ENCODE results near the gene HSD17B8.
"Not testable (repeated sequence)": the region's sequence is repeated elsewhere in the genome, so short reads cannot be mapped to it uniquely, and the experiment has no call there.

HSD17B8 gene

GRCh38 chr6:33207552-33208090 is 3.2 kb downstream of the HSD17B8 start:
- DNase-seq, result no peak

GRCh38 chr6:33208091-33208967 is 3.9 kb downstream of the HSD17B8 start, which contains the start of gene RING1:
TSS of gene RING1 (plus strand) at chr6:33208500. CDS start at chr6:33208823, 323 bp downstream.
- DNase-seq, result no peak

GRCh38 chr6:33209856-33210255 is 5.4 kb downstream of the HSD17B8 start:
- no peak for DNase-seq

GRCh38 chr6:33211136-33211535 is 6.7 kb downstream of the HSD17B8 start:
- DNase-seq, result no peak

GRCh38 chr6:33211666-33212422 is 7.4 kb downstream of the HSD17B8 start:
- DNase-seq, result no peak

- no peak for DNase-seq
These were observed 8.4 kb downstream of the HSD17B8 start for GRCh38 chr6:33212857-33213165.

GRCh38 chr6:33213166-33213988 is 8.9 kb downstream of the HSD17B8 start:
- DNase-seq, result no peak

- no peak for DNase-seq
These were observed 9.5 kb downstream of the HSD17B8 start for GRCh38 chr6:33213989-33214335.

- DNase-seq, result no peak
These were observed 11.0 kb downstream of the HSD17B8 start for GRCh38 chr6:33215271-33216116.

GRCh38 chr6:33216117-33216649 is 11.7 kb downstream of the HSD17B8 start:
- DNase-seq, result no peak

GRCh38 chr6:33217246-33217645 is 12.8 kb downstream of the HSD17B8 start:
- no peak for DNase-seq

GRCh38 chr6:33217681-33218080 is 13.2 kb downstream of the HSD17B8 start:
- DNase-seq, result no peak

GRCh38 chr6:33226503-33227120 is 22.2 kb downstream of the HSD17B8 start:
- DNase-seq, result not testable (repeated sequence)

- no peak for DNase-seq
These were observed 30.8 kb downstream of the HSD17B8 start for GRCh38 chr6:33235221-33235634.

- DNase-seq, result no peak
These were observed 31.9 kb downstream of the HSD17B8 start for GRCh38 chr6:33236328-33236727.

- DNase-seq, result no peak
These were observed 32.4 kb downstream of the HSD17B8 start for GRCh38 chr6:33236852-33237251.

GRCh38 chr6:33237741-33238140 is 33.3 kb downstream of the HSD17B8 start:
- DNase-seq, result no peak

- DNase-seq, result no peak
These were observed 37.5 kb downstream of the HSD17B8 start for GRCh38 chr6:33241968-33242367.

- DNase-seq, result no peak
These were observed 39.0 kb downstream of the HSD17B8 start for GRCh38 chr6:33243476-33243875.

GRCh38 chr6:33247977-33248642 is 43.7 kb downstream of the HSD17B8 start:
- peak; percentile 27 for DNase-seq

GRCh38 chr6:33248643-33248931 is 44.1 kb downstream of the HSD17B8 start:
- no peak for DNase-seq
